K562 (cell line): Measurements from ENCODE around the gene FAM114A1.

Source experiments
- CEBPB ChIP-seq: fragments of 450-650 bp; IDR thresholded peaks from 2 replicates; pipeline ENCODE4 v1.6.1; 2016; ENCODE audit warnings: missing genetic modification characterization, missing compliant biosample characterization
- CTCF ChIP-seq, 3 experiments: IDR thresholded peaks in 2 of 3; conservative IDR thresholded peaks in 1 of 3; 2 replicates each; pipeline ENCODE4 v1.5.1; 2011 to 2012; ENCODE audit warnings: low read length in 3 of 3, mild to moderate bottlenecking in 3 of 3, control low read depth in 2 of 3, improper control_type of control experiment in 1 of 3, inconsistent platforms in 1 of 3, low read depth in 1 of 3, mixed read lengths in 1 of 3, moderate library complexity in 1 of 3; ENCODE audit not compliant: insufficient read depth in 2 of 3
- POLR2AphosphoS2 ChIP-seq: IDR thresholded peaks from 2 replicates; pipeline ENCODE4 v1.6.1; 2012; ENCODE audit warnings: low read length, improper control_type of control experiment
- SIN3A ChIP-seq, 2 experiments: fragments of 150-350 bp in 1 of 2; IDR thresholded peaks; 2 replicates each; pipeline ENCODE4 v1.6.1; 2011 to 2016; ENCODE audit warnings: borderline replicate concordance in 2 of 2, low read depth in 2 of 2, low read length in 2 of 2, mild to moderate bottlenecking in 2 of 2, moderate library complexity in 2 of 2; ENCODE audit not compliant: control insufficient read depth in 1 of 2
- TBL1XR1 ChIP-seq, 2 experiments: IDR thresholded peaks; 2 replicates each; pipeline ENCODE4 v1.6.1; 2012; ENCODE audit warnings: improper control_type of control experiment in 2 of 2, low read length in 2 of 2, mild to moderate bottlenecking in 1 of 2
- ZBTB11 ChIP-seq, 3 experiments: fragments of 200-800 bp in 1 of 3; fragments of 250-450 bp in 1 of 3; fragments of 450-650 bp in 1 of 3; sonication (Bioruptor Pico) in 1 of 3; sonication (Bioruptor generic) in 1 of 3; formaldehyde crosslinking in 1 of 3; IDR thresholded peaks; 2 replicates each; pipeline versions ENCODE4 v1.6.1 to v1.8.0; 2016 to 2022; ENCODE audit warnings: mild to moderate bottlenecking in 2 of 3, missing genetic modification characterization in 2 of 3, missing compliant biosample characterization in 1 of 3, moderate library complexity in 1 of 3
- ZBTB33 ChIP-seq: sonication (generic); formaldehyde crosslinking; IDR thresholded peaks from 2 replicates; pipeline ENCODE4 v1.8.1; 2023; ENCODE audit warnings: mild to moderate bottlenecking, missing genetic modification reagents
- ZNF311 ChIP-seq: fragments of 250-450 bp; sonication (Bioruptor Pico); IDR thresholded peaks from 2 replicates; pipeline ENCODE4 v1.4.0; 2020; ENCODE audit warnings: mild to moderate bottlenecking, moderate library complexity
- ZZZ3 ChIP-seq: fragments of 450-650 bp; IDR thresholded peaks from 2 replicates; pipeline ENCODE4 v1.6.1; 2016; ENCODE audit warnings: antibody characterized with exemption, mild to moderate bottlenecking, moderate library complexity

DNA sequence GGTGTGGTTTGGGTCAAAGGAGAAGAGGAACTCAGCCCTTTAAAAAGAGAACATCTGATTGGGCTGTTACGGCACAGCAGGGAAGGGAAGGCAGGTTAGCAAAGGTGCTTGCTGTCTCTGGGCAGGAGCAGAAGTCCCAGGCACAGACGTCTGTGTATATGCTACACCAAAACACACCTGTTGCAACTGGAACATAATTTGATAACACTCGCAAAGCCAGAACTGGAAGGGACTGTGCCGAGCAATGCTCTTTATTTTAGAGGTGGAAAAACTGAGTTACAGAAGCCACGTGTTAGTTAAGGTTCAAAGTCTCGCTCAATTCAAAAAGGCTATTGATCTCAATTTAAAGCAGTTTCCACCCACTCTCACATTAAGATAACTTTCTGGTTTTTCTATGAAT lies 2.2 kb upstream of the FAM114A1 start:
- TF ChIP-seq SIN3A (IDR thresholded peaks at IDR 0.05; ENCODE audit: borderline replicate concordance in 2 of 2, control insufficient read depth in 1 of 2, low read depth in 2 of 2, low read length in 2 of 2) (no peak), CEBPB (tag) (no peak), CTCF (IDR thresholded peaks at IDR 0.05 in 2 of 3, conservative IDR thresholded peaks at IDR 0.05 in 1 of 3; ENCODE audit: insufficient read depth in 2 of 3, low read depth in 1 of 3, low read length in 3 of 3) (no peak), POLR2AphosphoS2 (no peak), ZZZ3 (no peak), ZNF311 (CRISPR knock-in tag) (no peak), ZBTB33 (CRISPR knock-in tag) (no peak), ZBTB11 (CRISPR knock-in tag; IDR thresholded peaks at IDR 0.05) (no peak), TBL1XR1 (IDR thresholded peaks at IDR 0.05; ENCODE audit: low read length in 2 of 2) (no peak)
